DOHH2 (cell line): ENCODE data around the gene FAM227A.

Source experiments
- H3F3A ChIP-seq: fragments of 200-600 bp; sonication (generic), shearing (Covaris generic); 2 replicates; pipeline ENCODE4 v1.6.0; 2016; ENCODE audit warnings: antibody characterized with exemption, mild to moderate bottlenecking; ENCODE audit not compliant: control insufficient read depth, insufficient read depth
- H3K27ac ChIP-seq: fragments of 200-600 bp; sonication (generic); 2 replicates; pipeline ENCODE4 v1.5.1; 2014; ENCODE audit warnings: low read depth, mild to moderate bottlenecking, low read length, moderate library complexity
- H3K27me3 ChIP-seq: fragments of 200-600 bp; sonication (generic); 2 replicates; pipeline ENCODE4 v1.6.1; 2014; ENCODE audit warnings: mild to moderate bottlenecking, low read length, mixed read lengths; ENCODE audit not compliant: control insufficient read depth
- H3K36me3 ChIP-seq: fragments of 200-600 bp; sonication (generic); 2 replicates; pipeline ENCODE4 v1.6.1; 2014; ENCODE audit warnings: mild to moderate bottlenecking, low read length, moderate library complexity, mixed read lengths; ENCODE audit not compliant: control insufficient read depth
- H3K4me1 ChIP-seq: fragments of 200-600 bp; sonication (generic); 2 replicates; pipeline ENCODE4 v1.6.1; 2014; ENCODE audit warnings: mild to moderate bottlenecking, low read length, mixed read lengths; ENCODE audit not compliant: control insufficient read depth
- H3K4me2 ChIP-seq: fragments of 200-600 bp; sonication (generic); 2 replicates; pipeline ENCODE4 v1.6.0; 2014; ENCODE audit warnings: mild to moderate bottlenecking, low read length, moderate library complexity
- H3K4me3 ChIP-seq: fragments of 200-600 bp; sonication (generic); 2 replicates; pipeline ENCODE4 v1.5.1; 2014; ENCODE audit warnings: mild to moderate bottlenecking, low read length, mixed read lengths
- H3K79me2 ChIP-seq: fragments of 200-600 bp; sonication (generic); 2 replicates; pipeline ENCODE4 v1.6.1; 2014; ENCODE audit warnings: mild to moderate bottlenecking, low read length, mixed read lengths; ENCODE audit not compliant: control insufficient read depth
- H3K9me2 ChIP-seq: fragments of 200-600 bp; sonication (generic); replicated peaks from 2 replicates; pipeline ENCODE4 v1.6.1; 2014; ENCODE audit warnings: mild to moderate bottlenecking, low read length, mixed read lengths; ENCODE audit not compliant: control insufficient read depth
- H3K9me3 ChIP-seq: fragments of 200-600 bp; sonication (generic); 2 replicates; pipeline ENCODE4 v1.6.1; 2014; ENCODE audit warnings: antibody characterized with exemption, low read length, mixed read lengths; ENCODE audit not compliant: control insufficient read depth, insufficient read depth
- H4K20me1 ChIP-seq: fragments of 200-600 bp; sonication (generic); 2 replicates; pipeline ENCODE4 v1.6.0; 2014; ENCODE audit warnings: low read depth, mild to moderate bottlenecking, antibody characterized with exemption, low read length, moderate library complexity; ENCODE audit not compliant: control insufficient read depth, insufficient read depth
- EZH2phosphoT487 ChIP-seq: fragments of 200-600 bp; sonication (generic); IDR thresholded peaks from 2 replicates; pipeline ENCODE4 v1.6.1; 2017; ENCODE audit warnings: borderline replicate concordance, mild to moderate bottlenecking, antibody characterized with exemption, low read length, moderate library complexity, mixed read lengths
- TF ChIP-seq, protein P1 (sequence below): fragments of 200-600 bp; sonication (generic); IDR thresholded peaks from one replicate; pipeline ENCODE4 v1.5.1; 2014; ENCODE audit warnings: antibody characterized with exemption, mild to moderate bottlenecking, low read depth, low read length; ENCODE audit not compliant: poor library complexity, severe bottlenecking

The FAM227A gene

DNA sequence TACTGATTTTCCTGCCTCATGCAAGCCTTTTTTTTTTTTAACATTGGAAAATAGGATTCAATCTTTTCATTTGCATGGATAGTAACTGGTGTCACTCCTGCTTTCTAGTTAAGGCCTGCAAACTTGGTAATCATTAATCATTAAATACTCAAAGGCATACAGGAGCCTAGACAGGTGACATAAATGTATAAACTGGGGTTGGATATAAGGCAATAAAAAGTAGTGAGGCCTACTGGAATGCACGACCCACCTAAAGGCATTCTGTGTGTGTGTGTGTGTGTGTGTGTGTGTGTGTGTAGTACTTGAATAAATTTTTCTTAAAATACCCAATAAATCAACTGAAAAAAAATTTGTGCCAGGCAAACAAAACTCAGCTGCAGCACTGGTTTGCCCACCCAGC is 33.5 kb upstream of the FAM227A start:
- H3K9me3 ChIP-seq = no peaks in the 10 kb centered on the region
- no peaks in the 10 kb centered on the region for H3K9me2 ChIP-seq
- H3K79me2 ChIP-seq = peaks cover 37% of the 10 kb centered on the region
- TF ChIP-seq, protein P1, sequence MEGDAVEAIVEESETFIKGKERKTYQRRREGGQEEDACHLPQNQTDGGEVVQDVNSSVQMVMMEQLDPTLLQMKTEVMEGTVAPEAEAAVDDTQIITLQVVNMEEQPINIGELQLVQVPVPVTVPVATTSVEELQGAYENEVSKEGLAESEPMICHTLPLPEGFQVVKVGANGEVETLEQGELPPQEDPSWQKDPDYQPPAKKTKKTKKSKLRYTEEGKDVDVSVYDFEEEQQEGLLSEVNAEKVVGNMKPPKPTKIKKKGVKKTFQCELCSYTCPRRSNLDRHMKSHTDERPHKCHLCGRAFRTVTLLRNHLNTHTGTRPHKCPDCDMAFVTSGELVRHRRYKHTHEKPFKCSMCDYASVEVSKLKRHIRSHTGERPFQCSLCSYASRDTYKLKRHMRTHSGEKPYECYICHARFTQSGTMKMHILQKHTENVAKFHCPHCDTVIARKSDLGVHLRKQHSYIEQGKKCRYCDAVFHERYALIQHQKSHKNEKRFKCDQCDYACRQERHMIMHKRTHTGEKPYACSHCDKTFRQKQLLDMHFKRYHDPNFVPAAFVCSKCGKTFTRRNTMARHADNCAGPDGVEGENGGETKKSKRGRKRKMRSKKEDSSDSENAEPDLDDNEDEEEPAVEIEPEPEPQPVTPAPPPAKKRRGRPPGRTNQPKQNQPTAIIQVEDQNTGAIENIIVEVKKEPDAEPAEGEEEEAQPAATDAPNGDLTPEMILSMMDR = no peak
- no peak for TF ChIP-seq EZH2phosphoT487
- H3K4me2 ChIP-seq = no peak overlapping the region
- peaks cover 9% of the 10 kb centered on the region for H3F3A ChIP-seq
- peaks cover 78% of the 10 kb centered on the region for H3K36me3 ChIP-seq
- peaks cover 7% of the 10 kb centered on the region; the same call in 1 of the 2 replicates for H4K20me1 ChIP-seq
- no peaks in the 10 kb centered on the region for H3K27me3 ChIP-seq
- peaks cover 10% of the 10 kb centered on the region for H3K4me1 ChIP-seq
- H3K4me3 ChIP-seq = no peak overlapping the region
- H3K27ac ChIP-seq = no peak overlapping the region

DNA sequence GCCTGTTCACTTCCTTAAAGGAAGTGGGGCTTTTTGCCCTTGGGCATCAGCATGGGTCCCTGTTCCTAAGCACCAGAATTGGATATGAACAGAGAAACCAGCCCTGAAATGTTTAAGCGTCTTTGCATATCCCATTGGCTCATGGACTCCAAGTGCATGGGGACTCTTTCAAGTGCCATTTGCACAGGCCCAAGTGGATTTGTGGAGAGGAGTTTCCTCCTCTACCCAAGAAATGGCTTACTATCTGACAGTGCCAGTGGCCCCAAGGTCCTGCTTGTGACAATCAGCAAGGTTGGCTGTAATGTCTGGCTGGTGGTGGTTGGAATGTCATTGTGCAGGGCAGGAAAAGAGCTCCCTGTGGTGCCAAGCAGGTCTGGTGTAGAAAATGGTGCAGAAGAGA is 29.6 kb upstream of the FAM227A start:
- Histone ChIP-seq H3K4me3 (no peak overlapping the region), H3K27ac (no peak overlapping the region), H3K36me3 (peaks cover 72% of the 10 kb centered on the region), H3K4me2 (no peak overlapping the region), H3F3A (peaks cover 18% of the 10 kb centered on the region), H4K20me1 (peaks cover 5% of the 10 kb centered on the region; the same call in 1 of the 2 replicates), H3K4me1 (peaks cover 14% of the 10 kb centered on the region), H3K27me3 (no peaks in the 10 kb centered on the region), H3K9me3 (no peaks in the 10 kb centered on the region), H3K9me2 (no peaks in the 10 kb centered on the region), H3K79me2 (peaks cover 29% of the 10 kb centered on the region)
- TF ChIP-seq, protein P1 = no peak

DNA sequence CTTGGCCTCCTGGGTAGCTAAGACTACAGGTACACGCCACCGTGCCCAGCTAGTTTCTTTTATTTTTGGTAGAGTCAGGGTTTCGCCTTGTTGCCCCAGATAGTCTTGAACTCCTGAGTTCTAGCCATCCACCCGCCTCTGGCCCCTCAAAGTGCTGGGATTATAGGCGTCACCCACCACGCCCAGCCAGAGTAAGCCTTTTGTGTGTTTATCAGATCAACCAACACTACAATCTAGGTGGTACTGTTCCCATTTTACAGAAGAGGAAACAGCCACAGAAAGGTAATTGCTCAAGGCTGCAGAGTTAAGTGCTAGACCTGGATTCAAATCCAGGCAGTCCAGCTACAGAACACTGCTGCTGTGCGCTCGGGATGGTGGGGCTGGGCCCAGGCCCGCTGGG is 28.7 kb upstream of the FAM227A start:
- no peak overlapping the region for H3K27ac ChIP-seq
- H3K4me2 ChIP-seq = no peak overlapping the region
- no peak overlapping the region for H3K4me3 ChIP-seq
- H3K79me2 ChIP-seq = peaks cover 28% of the 10 kb centered on the region
- no peak for TF ChIP-seq EZH2phosphoT487
- TF ChIP-seq, protein P1 = no peak
- H3K9me2 ChIP-seq = no peaks in the 10 kb centered on the region
- no peaks in the 10 kb centered on the region for H3K9me3 ChIP-seq
- peaks cover 5% of the 10 kb centered on the region; the same call in 1 of the 2 replicates for H4K20me1 ChIP-seq
- no peaks in the 10 kb centered on the region for H3K27me3 ChIP-seq
- H3K36me3 ChIP-seq = peaks cover 70% of the 10 kb centered on the region
- peaks cover 18% of the 10 kb centered on the region for H3F3A ChIP-seq
- peaks cover 14% of the 10 kb centered on the region for H3K4me1 ChIP-seq
